ENCODE data around the gene GANC.

The GANC gene

GRCh38 chr15:42344763-42345162 lies 71.8 kb downstream of the GANC start:
- no peak for DNase-seq (ENCODE audit: low read depth in 3 of 3)

- DNase-seq (ENCODE audit: low read depth in 3 of 3) = no peak
These were observed 72.5 kb downstream of the GANC start for GRCh38 chr15:42345504-42345903.

DNA sequence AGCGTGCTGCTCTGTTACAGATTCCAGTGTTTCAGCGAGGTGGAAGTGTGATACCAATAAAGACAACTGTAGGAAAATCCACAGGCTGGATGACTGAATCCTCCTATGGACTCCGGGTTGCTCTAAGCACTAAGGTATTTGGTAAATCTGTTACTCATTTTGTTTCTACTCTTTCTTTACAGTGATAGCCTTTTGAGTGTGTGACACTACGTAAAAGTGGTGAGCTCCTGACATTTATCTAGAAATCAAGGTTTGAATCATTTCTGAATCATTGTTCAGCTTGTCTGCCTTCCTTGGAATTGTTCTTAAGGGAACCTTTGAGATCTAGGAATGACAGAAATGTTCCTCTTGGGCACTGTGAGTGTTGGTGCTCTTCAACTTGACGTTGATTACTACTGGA lies 75.1 kb downstream of the GANC start:
- DNase-seq (ENCODE audit: low read depth in 3 of 3) = no peak

- no peak for DNase-seq (ENCODE audit: low read depth in 3 of 3)
These were observed 76.2 kb downstream of the GANC start for GRCh38 chr15:42349186-42349585.

DNA sequence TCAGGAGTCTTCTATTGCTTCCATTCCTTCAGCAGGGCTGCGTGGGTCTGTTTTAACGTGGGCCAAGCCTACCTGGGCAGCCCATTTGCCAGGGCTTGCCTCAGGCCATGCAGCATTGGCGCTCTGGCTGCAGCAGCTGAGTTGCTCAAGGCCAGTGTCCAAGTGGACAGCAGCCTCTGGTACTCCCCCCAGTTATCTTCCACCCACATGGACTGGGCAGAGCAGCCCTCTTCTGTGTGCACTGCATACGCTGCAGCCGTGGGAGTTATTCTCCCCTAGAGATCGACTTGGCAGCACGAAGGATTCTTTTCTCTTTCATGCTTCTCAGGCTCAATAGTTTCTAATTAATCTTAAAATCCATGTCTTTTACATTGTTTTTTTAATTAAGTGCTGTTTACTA lies 79.4 kb downstream of the GANC start:
- DNase-seq (ENCODE audit: low read depth in 3 of 3) = no peak

DNA sequence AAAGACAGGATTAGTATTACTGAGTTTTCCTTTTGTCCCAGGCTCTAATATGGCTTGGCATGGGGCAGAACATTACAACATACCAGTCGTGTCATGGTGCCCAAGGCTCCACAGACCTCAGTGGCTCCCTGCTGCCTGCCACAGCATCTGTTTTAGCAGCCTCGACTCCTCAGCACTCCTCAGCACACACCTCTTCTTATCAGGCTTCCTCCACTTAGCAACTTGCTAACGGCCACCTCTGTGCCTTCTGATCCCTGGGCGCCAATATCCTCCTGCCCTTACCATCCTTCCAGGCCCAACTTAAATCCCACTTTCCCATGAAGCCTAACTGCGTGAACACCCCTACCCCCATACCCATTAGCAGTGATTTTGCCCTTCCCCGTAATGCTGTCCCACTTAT lies 80.1 kb downstream of the GANC start:
- DNase-seq (ENCODE audit: low read depth in 3 of 3) = no peak

DNA sequence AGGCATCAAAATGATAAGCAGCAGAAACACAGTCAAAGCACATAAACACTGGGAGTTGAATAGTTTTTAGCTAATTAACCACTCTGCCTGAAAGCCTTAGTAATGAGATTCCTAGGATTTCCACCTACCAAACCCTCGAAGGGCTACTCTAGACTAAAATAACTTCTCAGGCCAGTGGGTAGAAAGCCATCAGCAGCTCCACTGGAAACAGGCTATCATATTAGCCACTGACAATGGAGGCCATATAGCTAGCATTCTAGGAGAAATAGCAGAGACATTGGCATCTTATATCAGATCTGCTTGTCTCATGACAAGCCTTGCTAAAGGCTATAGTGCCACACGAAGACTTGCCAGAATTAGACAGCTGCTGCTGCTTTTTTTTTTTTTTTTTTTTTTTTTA lies 81.8 kb downstream of the GANC start:
- no peak for DNase-seq (ENCODE audit: low read depth in 3 of 3)

DNA sequence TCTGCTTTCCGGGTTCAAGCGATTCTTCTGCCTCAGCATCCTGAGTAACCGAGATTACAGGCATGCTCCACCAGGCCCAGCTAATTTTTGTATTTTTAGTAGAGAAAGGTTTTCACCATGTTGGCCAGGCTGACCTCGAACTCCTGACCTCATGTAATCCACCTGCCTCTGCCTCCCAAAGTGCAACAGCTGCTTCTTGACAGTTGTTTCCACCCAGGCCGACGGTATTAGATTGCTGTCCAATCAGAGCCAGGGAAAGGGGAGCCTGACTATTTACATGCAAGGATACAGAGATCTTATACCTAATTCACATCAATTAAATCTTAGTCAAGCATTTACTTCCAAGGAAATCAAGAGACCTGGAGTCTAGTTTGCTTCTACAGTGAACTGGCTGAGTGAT lies 82.3 kb downstream of the GANC start:
- no peak for DNase-seq (ENCODE audit: low read depth in 3 of 3)

- no peak for DNase-seq (ENCODE audit: low read depth in 3 of 3)
These were observed 83.8 kb downstream of the GANC start for GRCh38 chr15:42356851-42357250.

GRCh38 chr15:42358141-42358540 lies 85.1 kb downstream of the GANC start:
- DNase-seq (ENCODE audit: low read depth in 3 of 3) = no peak

DNA sequence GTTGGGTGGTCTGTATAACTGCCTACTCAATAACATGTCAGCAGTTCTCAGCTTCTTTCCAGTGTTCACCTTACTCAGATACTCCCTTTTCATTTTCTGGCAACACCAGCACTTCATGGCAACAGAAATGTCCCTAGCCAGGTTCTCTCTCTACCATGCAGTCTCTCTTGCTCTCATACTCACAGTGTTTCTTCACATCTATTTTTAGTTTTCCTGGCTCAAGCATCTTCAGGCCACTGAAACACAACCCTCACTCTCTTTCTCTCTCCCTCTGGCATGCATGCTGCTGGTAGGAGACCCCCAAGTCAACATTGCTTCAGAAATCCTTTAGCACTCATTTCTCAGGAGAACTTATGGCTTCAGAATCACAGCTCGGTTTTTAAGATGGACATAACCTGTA lies 86.2 kb downstream of the GANC start, which contains the start of gene CAPN3:
CAPN3 (plus strand) TSS at position 253 of the 400 bp plus-strand sequence. CDS start 305 bp downstream, outside the sequence.
- no peak for DNase-seq (ENCODE audit: low read depth in 3 of 3)

DNA sequence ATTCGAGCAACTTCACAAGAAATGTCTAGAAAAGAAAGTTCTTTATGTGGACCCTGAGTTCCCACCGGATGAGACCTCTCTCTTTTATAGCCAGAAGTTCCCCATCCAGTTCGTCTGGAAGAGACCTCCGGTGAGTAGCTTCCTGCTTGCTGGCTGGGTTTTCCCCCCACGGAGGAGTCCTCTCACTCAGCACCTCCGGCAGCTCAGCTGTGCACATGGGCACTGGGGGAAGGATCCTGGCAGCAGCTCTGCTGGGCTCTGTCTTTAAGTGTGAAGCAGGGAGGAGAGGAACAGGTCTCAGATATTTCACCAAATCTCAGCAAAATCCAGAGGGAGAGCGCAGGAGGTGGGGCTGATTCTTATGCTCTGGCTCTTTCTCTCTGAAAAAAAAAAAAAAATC lies 87.0 kb downstream of the GANC start:
- no peak for DNase-seq (ENCODE audit: low read depth in 3 of 3)

DNA sequence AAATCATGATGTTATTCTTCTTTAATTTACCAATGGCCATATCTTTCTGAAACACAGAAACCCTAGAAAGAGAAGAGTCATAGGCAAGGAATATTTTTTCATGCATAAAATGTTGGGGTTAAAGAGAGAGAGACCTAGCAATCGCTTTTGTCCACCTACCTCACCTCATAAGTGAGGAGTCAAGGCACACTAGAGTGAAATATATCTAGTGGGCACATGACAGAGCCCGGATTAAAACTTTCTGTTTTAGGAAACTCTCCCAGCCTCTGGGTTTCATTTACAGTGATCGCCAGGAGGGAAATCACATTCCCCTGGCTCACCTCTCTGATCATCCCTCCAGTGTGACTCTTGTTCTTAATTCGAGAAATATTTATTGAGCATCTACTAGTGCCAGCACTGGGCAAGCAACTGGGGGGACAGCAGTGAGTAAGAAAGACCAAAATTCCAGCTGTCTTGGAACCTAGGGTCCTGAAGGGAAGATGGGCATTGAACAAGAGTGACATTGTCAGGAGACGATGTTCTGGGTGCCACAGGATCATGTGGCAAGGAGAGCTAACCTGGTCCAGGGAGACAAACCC lies 87.6 kb downstream of the GANC start:
- no peak for DNase-seq (ENCODE audit: low read depth in 3 of 3)

DNA sequence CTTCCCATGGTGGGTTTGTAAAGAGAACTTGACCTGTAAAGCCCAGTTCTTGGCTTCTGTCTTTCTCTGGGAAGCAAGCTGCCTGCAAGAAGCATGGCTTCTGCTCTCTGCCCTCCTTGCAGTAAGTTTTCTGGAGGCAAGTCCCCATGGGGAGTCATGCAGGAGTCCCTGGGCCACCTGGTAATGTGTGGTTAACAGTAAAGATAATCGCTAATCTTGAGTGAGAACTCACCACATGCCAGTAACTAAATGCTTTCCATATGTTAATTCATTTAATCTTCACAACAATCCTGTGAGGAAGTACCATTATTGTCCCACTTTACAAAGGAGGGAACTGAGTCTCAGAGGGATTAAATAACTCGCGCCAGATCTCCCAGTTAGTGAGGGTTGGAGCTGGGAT lies 90.5 kb downstream of the GANC start:
- DNase-seq (ENCODE audit: low read depth in 3 of 3) = no peak

- DNase-seq (ENCODE audit: low read depth in 3 of 3) = no peak
These were observed 90.9 kb downstream of the GANC start for GRCh38 chr15:42363942-42364341.

DNA sequence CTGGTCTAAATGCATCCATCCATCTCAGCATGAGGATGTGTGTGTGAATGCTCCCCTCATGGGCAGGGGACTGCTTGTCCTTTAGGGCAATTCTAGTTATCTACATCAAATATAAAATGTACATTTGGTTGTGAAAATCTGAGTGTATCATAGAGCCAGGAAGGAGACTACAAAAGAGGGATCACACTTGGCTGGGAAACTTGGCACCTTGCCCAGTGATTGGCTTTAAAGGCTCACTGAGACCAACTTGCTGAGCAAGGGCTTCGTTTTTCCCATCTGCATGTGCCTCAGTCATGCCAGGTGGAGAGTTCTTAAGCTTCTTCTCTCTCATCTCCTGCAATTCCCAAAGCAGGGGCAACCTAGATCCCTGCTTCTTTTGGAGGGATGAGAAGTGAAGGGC lies 91.5 kb downstream of the GANC start:
- DNase-seq (ENCODE audit: low read depth in 3 of 3) = no peak

DNA sequence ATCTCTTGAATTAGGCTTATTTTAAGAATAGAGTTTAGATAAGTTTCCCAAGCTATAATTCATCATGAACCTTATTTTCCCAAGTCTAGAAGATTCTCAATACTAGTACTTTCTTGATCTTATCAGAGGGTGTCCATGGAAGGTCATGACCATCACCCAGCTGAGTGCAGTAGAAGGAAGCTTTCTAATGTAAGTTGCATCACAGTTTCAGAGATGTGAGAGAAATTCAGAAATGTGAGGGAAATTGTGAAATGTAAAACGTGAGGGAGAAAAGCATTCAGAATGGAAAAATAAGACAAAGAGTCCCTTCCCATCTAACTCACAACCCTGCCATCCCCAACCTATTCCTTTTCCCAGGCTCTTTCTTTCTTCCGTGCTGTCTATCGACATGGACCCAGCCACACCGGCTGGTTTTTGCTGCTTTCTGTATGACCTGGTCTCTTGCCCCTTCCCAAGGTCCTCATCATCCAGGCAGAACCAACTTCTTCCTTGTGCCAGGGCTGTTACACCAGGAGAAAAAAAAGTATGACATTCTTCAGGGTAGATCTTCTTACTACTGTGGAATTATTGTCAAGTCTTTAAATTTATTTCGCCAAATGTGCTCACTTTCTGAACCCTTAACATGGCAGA lies 93.0 kb downstream of the GANC start:
- no peak for DNase-seq (ENCODE audit: low read depth in 3 of 3)

GRCh38 chr15:42367041-42367440 lies 94.0 kb downstream of the GANC start:
- DNase-seq (ENCODE audit: low read depth in 3 of 3) = no peak

DNA sequence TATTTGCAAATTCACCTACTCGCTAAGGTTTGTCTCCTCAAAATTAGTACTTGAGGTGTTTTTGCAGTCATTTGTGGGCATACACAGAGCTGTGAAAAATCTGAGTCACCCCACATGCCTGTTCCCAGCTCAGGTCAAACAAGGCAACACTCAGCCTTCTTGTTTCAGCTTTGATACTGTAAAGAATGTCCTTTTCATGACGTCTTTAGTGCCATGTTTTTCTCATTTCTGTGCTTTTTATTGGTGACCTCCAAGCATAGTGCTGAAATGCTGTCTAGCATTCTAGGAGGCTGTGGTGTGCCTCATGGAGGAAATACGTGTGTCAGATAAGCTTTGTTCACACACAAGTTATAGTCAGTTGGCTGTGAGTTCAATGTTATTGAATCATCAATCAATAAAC lies 95.1 kb downstream of the GANC start:
- DNase-seq (ENCODE audit: low read depth in 3 of 3) = no peak

GRCh38 chr15:42371096-42371495 lies 98.1 kb downstream of the GANC start:
- DNase-seq (ENCODE audit: low read depth in 3 of 3) = no peak

DNA sequence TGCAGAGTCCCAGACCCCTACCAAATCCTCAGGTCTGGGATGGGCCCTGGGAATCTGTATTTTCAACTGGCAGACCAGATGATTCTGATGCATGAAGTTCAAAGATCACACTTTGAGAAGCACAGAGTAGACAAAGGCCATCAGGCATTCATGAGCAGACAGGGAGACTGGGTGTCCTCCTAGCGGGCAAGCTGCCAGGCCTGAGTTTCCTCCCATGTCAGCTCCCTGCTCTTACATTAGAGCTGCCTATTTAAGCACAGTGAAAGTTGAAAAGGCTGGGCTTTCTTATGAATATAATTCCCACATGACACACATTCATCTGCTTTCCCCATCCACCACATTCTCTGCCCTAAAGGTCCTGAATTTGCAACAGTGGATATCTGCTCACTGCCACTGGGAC lies 100.3 kb downstream of the GANC start:
- no peak for DNase-seq (ENCODE audit: low read depth in 3 of 3)

DNA sequence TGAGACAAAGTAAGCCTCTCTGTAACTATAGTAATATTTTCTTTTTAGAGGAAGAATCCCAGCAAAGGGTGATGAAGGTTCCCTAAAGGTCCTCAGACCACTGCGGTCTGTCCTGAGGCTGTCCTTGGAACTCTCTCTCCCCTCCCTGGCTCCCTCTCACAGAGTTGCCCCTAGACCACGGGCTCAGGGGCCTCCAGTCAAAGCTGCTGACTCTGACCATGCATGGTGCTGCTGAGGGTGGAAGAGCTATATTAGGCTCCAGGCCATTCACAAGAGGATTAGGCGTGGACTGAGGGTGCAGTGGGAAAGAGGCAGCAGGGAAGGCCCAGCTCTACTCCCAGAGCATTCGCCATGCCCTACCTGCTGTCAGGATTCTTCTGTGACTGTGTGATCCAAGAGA lies 100.9 kb downstream of the GANC start:
- no peak for DNase-seq (ENCODE audit: low read depth in 3 of 3)

GRCh38 chr15:42374810-42375209 lies 101.8 kb downstream of the GANC start:
- DNase-seq (ENCODE audit: low read depth in 3 of 3) = no peak

DNA sequence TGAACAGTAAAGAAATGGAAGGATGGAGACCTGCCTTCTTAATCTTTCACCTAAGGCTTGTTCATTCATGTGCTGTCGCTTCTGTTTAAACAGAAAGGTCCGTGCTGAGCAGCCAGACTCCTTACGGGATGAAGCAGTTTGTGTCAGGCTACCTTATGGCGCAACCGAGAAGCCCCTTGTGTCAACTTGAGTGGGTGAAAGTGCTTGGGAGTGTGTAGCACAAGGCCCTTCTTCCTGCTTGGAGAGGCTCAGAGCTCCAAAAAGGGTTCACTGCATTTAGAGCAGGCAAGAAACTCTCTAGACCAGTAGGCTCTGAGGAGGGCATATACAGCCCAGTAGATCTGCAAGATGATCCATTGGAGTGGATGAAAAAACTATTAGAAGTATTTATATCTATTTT lies 102.3 kb downstream of the GANC start:
- DNase-seq (ENCODE audit: low read depth in 3 of 3) = no peak
